ENCODE data around the gene PDZD2.

DNA sequence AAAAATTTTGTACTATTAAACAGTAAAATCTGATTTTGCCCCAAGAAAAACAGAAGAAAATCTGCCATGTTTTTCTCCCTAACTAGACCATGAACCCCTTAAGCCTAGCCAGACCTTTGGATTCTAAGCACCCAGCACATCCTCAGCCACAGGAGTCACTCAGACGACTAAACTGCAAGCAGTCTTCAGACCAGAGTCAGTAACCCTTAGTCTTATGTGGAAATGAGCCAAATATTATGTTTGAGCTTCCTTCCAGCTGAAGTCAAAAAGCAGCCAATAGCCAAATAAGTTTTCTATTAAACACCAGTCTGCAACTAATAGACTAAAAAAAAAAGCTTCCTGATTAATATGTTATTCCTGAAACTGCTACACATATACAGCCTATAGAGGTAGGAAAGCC is 487.8 kb downstream of the PDZD2 start:
- TF ChIP-seq, protein P1, sequence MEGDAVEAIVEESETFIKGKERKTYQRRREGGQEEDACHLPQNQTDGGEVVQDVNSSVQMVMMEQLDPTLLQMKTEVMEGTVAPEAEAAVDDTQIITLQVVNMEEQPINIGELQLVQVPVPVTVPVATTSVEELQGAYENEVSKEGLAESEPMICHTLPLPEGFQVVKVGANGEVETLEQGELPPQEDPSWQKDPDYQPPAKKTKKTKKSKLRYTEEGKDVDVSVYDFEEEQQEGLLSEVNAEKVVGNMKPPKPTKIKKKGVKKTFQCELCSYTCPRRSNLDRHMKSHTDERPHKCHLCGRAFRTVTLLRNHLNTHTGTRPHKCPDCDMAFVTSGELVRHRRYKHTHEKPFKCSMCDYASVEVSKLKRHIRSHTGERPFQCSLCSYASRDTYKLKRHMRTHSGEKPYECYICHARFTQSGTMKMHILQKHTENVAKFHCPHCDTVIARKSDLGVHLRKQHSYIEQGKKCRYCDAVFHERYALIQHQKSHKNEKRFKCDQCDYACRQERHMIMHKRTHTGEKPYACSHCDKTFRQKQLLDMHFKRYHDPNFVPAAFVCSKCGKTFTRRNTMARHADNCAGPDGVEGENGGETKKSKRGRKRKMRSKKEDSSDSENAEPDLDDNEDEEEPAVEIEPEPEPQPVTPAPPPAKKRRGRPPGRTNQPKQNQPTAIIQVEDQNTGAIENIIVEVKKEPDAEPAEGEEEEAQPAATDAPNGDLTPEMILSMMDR (IDR thresholded peaks at IDR 0.05), result no peak
- no peak for TF ChIP-seq POLR2A (IDR thresholded peaks at IDR 0.05)
